Measurements from ENCODE around the gene EXOSC10.
"Not testable (repeated sequence)": the region's sequence is repeated elsewhere in the genome, so short reads cannot be mapped to it uniquely, and the experiment has no call there.

Gene EXOSC10

DNA sequence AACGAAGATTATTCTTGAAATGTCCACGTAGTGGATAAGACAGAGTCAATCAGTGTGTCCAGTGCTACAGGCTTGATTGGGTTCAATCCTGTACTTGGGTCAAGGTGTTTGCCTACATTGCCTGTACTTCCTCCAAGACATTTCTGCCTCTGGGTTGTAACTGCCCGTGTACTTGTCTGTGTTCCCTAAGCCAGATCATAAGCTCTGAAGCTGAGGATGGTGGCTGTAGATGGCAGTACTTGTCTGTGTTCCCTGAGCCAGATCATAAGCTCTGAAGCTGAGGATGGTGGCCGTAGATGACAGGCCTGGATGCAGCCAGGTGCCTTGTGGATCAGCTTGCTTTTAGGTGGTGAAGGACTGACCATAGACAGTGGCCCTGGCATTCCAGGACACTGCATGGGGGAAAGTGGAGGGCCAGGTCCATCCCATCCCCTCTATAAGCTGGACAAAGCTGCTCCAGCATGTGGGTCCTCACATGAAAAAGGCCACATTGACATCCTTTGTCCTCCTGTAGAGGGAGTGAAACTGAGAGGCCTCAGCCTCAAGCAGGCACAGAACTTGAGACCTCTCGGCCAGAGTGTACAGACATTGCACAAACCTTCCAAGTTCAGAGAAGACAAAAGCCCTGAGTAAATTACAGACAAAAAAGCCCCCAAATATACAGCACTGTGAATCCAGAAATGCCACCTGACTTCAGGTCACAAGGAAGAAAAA, 37.9 kb downstream of the EXOSC10 start:
- DNase-seq (ENCODE audit: low read depth in 4 of 4, low spot score in 1 of 4): no peak

DNA sequence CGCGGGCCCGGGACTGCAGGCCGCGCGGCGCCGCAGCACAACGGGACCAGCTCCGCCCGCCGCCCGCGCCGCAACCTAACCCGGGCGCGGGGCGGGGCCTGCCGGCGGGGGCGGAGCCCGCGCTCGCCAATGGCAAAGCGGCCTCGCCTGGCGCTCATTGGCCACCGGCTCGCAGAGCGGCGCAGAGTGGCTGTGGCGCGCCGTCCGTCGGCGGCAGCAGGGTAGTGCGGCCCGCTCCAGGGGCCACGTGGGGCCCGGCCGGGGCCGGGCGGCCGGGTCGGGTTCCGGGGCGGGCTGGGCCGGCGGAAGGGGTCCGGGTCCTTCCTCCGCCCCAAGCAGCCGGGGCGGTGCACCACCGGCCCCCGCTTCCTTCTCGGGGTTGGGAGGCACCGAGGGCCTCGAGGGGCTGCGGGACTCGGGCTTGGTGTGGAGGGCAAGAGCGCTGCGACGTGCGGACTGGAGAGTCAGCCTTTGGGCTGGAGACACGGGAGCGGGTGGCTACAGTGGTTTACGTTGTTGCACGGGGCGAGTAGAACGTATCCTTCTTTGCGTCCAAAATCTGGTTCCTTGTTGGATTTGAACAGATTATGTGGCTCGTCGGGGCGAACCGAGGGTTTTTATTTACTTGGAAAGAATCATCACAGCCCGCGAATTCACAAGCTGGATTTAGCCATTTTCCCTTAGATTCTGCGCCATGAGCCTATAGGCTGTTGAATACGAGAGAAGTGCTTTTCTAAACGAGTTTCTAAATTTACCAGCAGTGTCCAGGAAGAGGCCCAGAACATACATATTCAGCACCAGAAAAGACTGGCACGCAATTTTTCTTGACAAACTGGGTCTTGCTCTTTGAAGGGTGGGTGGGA, 39.5 kb downstream of the EXOSC10 start, which contains the start of gene SRM:
TSS of gene SRM (minus strand) at position 51 of the 863 bp plus-strand sequence. CDS start 75 bp downstream, outside the sequence.
- DNase-seq (ENCODE audit: low read depth in 4 of 4, low spot score in 1 of 4): peak; percentile 73 to 85 (median 84)

DNA sequence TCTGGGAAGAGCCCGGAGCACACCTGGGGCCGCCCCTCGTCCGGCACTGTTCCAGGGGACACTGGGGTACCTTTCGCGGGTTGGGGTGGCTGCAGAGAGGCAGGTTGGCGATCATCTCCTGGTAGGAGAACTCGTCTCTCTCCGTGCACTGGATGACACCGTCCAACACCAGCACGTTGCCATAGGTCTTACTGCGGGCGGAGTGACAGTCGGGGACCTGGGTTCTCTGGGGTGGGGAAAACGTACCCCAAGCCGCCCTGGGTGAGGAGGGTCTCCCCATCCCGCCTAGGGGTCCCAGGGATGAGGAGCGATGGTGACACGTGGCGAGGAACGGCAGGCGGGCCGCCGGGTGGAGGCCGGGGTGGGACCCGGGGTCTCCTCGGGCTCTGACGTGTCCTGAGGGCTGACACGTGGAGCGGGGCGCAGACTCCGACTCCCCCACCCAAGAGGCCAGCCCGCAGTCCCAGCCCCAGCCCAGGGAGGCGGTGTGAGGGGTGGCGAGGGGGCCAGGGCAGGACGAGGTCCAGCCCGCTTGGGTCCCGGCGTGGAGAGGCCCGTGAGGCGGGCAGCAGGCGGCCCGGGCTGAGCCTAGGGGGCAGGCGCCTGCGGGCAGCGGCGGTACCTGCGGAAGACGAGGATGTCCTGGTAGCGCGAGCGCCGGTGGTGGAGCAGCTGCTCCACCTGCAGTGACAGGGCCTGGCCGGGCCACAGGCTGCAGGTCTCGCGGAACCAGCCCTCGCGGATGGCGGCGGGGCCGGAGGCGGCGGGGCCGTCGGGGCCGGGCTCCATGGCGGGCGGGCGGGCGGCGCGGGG, 40.3 kb downstream of the EXOSC10 start:
- DNase-seq (ENCODE audit: low read depth in 4 of 4, low spot score in 1 of 4): peak in 1 of 4 experiments; percentile 16

DNA sequence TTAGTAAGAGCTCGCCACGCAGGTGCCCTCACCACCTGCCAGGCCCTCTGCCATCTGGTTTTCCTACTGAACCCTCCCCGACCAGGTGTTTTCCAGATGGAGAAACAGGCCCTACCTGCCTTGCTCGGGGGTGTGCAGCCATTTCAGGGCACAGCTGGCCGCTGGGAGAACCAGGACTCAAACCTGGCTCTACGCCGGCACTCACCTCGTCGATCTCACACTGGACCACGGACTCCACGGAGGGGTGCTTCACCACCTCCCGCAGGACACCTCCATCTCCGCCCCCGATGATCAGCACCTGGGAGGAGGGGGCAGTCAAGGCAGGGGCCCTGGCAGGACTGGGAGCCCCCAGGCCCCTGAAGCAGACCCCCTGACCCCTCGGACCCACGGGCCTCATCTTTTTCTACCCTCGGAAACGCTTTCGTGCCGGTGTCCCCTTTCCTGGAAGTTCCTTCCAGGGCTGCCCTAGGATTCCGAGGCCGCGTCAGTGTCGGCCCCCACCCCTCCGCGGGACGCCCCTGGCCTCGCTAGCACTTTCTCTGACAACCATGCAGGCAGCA, 41.0 kb downstream of the EXOSC10 start:
- no peak for DNase-seq (ENCODE audit: low read depth in 4 of 4, low spot score in 1 of 4)

DNA sequence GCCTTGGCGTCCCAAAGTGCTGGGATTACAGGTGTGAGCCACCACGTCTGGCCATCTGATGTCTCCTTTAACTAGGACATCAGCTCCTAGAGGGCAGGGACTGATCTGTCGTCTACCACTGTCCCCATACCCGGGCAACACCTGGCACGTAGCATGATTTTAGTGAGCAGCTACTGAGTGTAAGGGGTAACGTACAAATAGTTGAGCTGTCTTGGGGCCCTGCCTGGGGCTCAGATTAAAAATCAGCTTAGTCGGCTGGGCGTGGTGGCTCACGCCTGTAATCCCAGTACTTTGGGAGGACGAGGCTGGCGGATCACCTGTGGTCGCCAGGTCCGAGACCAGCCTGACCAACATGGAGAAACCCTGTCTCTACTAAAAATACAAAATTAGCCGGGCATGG, 41.6 kb downstream of the EXOSC10 start:
- DNase-seq (ENCODE audit: low read depth in 4 of 4, low spot score in 1 of 4): no peak

DNA sequence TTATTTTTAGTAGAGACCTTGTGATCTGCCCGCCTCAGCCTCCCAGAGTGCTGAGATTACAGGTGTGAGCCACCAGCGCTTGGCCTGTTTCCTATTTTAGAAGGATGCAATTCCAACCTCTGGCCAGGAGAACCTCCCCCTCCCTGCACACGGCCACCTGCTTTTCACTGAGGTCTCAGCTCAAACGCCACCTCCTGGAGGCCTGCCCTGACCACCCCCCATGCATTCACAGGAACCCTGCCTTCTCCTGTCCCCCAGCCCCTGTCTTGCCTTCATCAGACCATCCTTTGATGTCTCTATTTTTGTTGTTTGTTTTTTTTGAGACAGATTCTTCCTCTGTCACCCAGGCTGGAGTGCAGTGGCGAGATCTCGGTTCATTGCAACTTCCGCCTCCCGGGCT, 42.2 kb downstream of the EXOSC10 start:
- no peak for DNase-seq (ENCODE audit: low read depth in 4 of 4, low spot score in 1 of 4)

DNA sequence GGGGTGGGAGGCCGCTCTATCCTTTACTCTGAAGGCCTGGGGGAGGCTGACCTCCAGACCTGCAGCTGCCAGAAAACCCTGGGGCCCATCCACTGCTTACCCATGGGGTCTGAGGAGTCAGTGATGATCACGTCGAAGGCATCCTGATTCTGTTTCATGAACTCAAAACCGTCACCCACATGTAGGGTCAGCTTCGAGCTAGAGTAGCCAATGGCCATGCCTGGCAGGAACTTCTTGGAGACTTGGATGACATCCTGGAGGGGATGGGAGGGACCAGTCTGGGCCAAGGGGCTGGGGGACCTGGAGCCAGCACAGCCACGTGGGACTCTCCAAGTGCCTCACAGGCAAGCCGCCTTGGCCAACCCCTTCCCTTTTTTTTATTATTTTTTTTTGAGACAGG, 43.2 kb downstream of the EXOSC10 start:
- no peak for DNase-seq (ENCODE audit: low read depth in 4 of 4, low spot score in 1 of 4)

DNA sequence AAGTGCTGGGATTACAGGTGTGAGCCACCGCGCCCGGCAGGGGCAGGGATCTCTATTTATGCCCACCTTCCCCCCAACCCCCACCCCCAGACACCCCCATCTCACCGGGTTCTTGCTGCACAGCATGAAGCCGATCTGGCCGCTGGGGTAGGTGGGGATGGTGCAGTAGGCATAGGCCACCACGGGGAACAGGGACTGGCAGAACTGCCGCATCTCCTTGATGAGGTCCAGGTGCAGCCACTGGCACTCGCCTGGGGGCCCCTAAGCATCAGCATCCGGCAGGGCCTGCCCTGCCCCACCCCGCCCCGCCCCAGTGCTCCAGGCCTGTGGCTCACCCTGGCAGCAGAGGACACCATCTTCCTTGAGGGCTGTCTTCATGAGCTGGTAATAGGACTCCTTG, 44.0 kb downstream of the EXOSC10 start:
- DNase-seq (ENCODE audit: low read depth in 4 of 4, low spot score in 1 of 4): no peak

DNA sequence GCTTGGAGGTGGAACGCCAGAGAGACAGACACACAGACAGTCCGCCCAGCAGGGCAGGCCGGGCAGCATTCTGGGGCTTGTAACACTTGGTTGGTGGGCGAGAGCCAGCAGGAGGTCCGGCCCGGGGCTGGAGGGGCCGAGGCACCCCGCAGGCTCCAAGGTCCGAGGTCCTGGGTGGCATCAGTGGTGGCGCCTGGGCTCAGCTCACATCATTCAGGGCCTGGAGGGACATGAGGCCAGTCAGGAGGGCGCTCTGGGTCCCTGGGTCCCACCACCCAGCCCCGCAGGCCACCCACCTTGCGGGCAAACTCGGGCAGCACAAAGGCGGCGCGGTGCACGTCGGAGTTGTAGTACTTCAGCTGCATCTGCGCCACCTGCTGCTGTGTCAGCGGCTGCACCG, 45.0 kb downstream of the EXOSC10 start:
- DNase-seq (ENCODE audit: low read depth in 4 of 4, low spot score in 1 of 4): no peak

DNA sequence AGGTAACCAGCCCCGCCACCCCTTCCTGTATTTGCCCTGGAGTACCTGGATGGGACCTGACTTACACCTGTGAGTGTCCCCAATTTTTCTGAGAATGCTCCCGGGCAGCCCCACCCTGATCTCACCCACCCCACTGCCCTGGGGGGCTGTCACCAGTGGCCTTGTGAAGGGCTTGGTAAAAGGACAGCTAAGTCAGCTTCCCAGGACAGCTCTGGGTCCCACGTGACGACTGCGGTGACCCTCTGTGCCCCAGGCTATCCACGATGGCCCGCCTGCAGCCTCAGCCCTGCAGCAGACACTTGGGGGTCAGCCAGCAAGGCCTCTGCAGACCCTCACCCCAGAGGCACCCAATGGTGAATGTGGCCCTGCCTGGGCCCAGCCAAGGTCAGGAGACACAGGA, 45.5 kb downstream of the EXOSC10 start:
- DNase-seq (ENCODE audit: low read depth in 4 of 4, low spot score in 1 of 4): no peak

DNA sequence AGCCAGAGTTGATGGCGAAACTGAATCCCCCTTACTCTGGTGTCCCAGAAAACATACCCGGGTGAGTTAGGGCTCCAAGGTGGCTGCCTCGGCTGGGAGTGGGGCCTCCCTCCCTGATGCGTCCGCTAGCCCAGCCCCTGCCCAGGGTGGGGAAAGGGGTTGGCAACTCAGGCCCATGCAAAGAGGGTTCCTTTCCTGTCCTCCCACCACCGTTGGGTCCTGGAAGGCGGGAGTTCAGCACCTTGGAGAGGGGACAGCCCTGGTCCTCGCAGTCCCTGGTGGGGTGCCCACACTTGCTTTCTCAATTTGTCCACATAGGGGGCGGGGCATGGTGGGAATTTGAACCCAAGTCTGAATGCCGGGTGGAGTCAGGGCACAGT, 45.9 kb downstream of the EXOSC10 start:
- DNase-seq (ENCODE audit: low read depth in 4 of 4, low spot score in 1 of 4): no peak

DNA sequence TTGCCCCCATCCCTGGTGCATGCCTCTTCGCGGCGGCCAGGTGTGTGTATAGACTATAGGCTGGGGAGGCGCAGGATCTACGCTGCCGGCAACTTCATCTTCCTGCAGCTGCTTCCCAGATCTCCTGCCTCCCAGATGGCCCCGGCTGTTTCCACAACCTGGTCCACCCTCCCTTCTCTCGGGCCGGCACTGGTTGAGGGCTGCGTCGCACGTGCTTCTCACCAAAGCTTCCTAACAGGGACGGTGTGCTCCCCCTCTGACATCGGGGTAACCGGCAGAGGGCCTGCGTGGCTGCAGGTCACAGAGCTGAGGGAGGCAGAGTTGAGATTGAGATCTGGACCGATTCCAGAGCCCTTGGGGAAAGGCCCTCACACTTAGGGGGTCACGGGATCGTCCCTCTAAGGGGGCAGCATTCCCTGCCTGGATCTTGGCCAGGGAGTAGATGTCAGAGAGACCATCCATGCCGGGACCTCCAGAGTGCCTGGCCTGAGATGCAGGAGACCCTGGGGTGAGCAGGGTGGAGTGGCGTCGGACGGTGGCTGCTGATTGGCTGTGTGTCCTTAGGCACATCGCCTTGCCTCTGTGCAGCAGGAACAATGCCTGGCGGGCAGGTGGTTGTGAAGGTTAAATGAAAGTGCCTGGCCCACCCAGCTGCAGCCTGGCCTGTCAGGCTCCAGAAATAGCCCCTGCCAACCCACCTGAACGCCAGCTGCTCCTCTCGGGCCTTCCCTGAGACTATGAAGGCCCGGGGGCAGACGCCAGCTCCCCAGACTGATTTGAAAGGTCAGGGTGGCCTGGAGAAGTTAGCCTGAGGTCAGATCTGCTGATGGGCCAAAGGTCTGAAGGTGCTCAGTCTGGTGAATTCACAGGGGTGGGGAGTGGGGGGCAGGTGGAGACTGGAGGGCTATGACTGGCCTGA, 46.6 kb downstream of the EXOSC10 start:
- DNase-seq (ENCODE audit: low read depth in 4 of 4, low spot score in 1 of 4): peak in 1 of 4 experiments; percentile 21

DNA sequence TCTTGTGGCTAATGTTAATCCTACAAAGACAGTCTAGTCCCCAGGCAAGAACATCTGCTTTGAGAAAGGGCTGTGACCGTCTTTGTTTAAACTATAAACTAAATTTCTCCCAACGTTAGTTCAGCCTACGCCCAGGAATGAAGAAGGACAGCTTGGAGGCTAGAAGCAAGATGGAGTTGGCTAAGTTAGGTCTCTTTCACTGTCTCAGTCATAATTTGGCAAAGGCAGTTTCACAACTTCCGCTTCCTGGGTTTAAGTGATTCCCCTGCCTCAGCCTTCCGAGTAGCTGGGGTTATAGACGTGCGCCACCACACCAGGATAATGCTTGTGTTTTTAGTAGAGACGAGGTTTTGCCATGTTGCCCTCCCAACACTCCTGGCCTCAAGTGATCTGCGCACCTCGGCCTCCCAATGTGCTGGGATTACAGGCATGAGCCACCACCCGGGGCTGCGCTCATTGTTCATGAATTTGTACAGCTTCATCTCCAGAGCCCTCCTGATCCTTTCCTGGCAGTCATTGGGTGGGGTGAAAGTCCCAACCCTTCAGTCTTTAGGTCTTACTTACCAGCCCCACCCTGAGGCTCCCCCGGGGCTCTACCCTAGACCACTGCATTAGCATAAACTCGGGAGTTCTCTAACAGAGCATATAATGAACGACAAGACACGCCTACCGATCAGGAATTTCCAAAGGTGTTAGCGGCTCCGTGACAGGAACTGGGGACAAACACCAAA, 47.7 kb downstream of the EXOSC10 start:
- DNase-seq (ENCODE audit: low read depth in 4 of 4, low spot score in 1 of 4): no peak

DNA sequence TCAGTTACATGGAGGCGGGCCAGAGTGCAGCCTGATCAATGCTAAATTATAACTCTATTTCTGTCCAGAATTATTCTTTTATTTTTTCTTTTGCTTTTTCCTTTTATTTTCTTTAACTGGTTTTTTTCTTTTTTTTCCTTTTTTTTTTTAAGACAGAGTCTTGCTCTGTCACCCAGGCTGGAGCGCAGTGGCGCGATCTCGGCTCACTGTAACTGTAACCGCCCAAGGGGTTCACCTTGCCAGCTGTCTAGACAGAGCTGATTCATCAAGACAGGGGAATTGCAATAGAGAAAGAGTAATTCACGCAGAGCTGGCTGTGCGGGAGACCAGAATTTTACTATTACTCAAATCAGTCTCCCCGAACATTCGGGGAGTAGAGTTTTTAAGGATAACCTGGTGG, 48.5 kb downstream of the EXOSC10 start:
- not testable (repeated sequence) for DNase-seq (ENCODE audit: low read depth in 4 of 4, low spot score in 1 of 4)

DNA sequence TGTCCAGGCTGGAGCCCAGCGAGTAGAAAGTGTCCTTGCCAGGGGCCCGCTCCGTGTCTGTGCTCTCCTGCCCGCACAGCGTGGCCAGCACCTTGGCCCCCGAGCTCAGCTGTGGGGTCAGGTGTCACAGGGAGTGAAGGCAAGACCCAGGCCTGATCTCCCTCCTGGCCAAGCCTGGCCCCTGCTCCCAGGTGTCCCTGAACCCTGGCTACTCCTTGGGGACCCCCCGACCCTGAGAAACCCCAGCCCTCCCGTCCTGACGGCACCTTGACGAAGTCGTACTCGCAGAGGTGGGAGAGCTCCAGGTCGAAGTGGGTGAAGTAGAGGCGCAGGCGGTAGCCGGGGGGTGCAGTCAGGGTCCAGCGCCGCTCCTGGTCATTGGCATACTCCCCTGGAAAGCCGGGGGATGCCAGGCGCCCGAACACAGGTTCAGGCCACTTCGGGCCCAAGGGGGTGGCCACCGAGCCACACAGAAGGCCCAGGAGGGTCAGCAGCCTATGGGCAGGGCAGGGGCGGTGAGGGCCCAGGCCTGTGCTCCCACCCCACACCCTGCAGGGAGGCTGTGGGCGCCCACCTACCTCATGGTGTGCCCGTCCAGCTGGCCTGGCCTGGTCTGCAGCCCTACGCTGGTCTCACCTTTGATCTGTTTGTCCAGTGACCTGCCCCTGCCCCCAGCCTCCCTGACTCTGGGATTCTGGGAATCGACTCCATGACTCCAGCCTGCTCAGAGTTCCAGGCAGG, 52.9 kb downstream of the EXOSC10 start, which contains the start of gene MASP2:
TSS of gene MASP2 (minus strand) at position 615 of the 741 bp plus-strand sequence. CDS start at position 583, 32 bp downstream.
- DNase-seq (ENCODE audit: low read depth in 4 of 4, low spot score in 1 of 4): no peak

DNA sequence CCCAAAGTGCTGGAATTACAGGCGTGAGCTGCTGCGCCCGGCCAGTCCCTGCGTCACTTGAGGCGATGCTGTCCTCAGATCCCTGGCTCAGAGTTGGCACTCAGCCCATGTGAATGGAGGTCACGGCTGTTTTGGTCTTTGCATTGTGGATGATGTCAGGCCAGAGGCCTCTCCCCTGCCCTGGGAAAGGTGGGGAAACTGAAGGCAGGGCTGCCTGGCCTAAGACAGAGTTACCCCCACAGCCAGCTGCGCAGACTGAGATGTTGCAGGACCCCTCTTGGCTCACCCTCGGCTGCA, 53.5 kb downstream of the EXOSC10 start:
- DNase-seq (ENCODE audit: low read depth in 4 of 4, low spot score in 1 of 4): no peak

DNA sequence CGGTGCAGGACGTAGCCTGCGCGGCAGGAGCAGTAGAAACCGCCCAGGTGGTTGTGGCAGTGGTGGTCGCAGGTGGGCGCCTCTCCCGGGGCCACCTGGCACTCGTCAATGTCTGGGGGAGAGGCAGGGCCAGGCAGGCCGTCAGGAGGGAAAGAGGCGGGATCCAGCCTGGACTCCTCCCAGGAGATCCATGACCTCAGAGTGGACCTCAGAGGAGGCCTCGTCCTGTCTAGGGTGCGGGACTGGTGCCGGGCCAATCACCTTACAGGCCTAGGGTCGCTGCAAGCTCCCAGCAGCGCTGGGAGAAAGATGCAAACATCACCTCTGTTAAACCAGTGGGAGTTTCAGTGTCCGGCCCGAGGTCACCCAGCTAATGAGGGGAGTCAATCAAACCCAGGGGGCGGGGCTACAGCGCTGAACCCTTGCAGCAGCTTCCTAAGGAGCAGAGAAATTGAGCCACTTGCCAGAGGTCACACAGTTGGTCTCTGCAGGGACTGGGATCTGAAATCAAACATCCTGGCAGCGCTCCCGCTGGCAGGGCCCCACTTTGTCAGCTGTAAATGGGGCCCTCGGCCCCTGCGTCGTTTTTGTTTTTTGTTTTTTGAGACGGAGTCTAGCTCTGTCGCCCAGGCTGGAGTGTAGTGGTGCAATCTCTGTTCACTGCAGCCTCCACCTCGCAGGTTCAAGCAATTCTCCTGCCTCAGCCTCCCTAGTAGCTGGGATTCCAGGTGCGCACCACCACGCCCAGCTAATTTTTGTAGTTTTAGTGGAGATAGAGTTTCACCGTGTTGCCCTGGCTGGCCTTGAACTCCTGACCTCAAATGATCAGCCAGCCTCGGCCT, 54.0 kb downstream of the EXOSC10 start:
- no peak for DNase-seq (ENCODE audit: low read depth in 4 of 4, low spot score in 1 of 4)

DNA sequence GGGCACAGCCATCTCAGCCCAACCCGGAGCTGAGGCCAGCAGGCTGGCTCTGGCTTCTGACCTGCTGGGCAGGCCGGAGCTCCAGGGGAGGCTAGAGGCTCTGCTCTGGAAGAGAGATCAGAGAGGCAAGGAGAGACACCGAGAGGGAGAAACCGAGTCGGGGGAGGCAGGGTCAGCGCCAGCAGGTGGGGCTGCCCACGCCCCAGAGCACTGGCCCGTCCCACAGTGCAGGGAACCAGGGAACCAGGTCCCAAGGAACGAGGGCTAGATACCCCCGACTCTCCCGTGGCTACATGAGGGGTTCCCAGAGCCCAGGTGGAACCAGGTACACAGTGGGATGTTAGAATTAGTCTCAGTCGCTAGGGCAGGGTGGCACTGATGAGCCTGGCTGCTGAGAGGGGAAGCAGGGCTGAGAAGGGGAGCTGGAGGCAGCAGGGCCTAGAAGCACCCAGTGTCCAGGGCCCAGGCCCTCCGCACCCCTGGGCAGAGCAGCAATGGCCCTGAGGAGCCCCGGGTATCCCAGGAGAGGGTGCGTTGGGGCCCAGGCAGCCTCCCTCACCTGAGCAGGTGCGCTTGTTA, 54.7 kb downstream of the EXOSC10 start:
- DNase-seq (ENCODE audit: low read depth in 4 of 4, low spot score in 1 of 4): no peak
